Retinal pigment epithelial cell (primary cell): ENCODE measurements around the gene SPEM3.
"Not testable (repeated sequence)": the region's sequence is repeated elsewhere in the genome, so short reads cannot be mapped to it uniquely, and the experiment has no call there.

ENCODE experiments used
- DNase-seq: peaks from one replicate; pipeline ENCODE4 v3.0.0-alpha.2; 2010; ENCODE audit warnings: low read depth
- H3K4me3 ChIP-seq: 2 replicates; pipeline ENCODE4 v1.5.1; 2011; ENCODE audit warnings: mild to moderate bottlenecking, low read length, control low read depth, moderate library complexity
- TF ChIP-seq, protein P1 (sequence below): conservative IDR thresholded peaks from 2 replicates; pipeline ENCODE4 v1.5.1; 2011; ENCODE audit warnings: low read depth, low read length, control low read depth, inconsistent platforms

The SPEM3 gene

DNA sequence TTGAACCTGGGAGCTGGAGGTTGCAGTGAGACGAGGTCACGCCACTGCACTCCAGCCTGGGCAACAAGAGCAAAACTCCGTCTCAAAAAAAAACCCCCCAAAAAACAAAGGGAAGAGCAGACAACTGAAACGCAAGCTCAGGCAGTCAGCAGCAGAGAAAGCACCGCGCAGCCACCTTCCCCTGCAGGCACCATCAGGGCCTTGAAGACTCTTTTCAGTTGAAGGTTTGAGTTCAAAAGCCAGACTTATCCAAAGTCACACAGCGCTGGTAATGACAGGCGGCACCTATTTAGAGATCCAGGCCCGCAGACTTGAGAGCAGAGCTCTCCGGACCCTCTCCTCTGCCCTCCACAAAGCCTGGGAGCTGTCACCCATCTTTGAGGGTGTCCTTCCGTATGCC is 39.6 kb downstream of the SPEM3 start:
- no peak overlapping the region for H3K4me3 ChIP-seq
- TF ChIP-seq, protein P1, sequence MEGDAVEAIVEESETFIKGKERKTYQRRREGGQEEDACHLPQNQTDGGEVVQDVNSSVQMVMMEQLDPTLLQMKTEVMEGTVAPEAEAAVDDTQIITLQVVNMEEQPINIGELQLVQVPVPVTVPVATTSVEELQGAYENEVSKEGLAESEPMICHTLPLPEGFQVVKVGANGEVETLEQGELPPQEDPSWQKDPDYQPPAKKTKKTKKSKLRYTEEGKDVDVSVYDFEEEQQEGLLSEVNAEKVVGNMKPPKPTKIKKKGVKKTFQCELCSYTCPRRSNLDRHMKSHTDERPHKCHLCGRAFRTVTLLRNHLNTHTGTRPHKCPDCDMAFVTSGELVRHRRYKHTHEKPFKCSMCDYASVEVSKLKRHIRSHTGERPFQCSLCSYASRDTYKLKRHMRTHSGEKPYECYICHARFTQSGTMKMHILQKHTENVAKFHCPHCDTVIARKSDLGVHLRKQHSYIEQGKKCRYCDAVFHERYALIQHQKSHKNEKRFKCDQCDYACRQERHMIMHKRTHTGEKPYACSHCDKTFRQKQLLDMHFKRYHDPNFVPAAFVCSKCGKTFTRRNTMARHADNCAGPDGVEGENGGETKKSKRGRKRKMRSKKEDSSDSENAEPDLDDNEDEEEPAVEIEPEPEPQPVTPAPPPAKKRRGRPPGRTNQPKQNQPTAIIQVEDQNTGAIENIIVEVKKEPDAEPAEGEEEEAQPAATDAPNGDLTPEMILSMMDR, result no peak
- no peak for DNase-seq

DNA sequence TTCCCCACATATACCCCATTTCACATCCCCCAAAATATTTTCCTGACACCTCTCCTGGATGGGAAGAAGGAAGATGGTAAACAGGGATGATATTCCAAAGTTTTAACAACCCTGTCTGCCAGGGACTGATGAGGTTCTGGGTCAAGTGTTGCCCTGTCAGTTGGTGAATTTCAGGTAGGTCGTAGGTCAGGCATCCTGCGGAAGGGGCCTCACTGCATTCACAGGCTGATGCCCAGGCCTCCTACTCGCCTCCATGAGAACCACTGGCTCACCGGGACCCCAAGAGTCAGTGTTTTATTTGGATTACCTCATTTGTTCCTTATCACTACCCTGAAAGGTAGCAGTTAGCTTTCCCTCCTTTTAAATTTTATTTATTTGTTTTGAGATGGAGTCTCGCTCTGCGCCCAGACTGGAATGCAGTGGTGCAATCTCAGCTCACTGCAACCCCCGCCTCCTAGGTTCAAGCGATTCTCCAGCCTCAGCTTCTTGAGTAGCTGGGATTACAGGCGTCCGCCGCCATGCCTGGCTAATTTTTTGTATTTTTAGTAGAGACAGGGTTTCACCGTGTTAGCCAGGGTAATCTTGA is 40.2 kb downstream of the SPEM3 start:
- H3K4me3 ChIP-seq, result no peak overlapping the region
- TF ChIP-seq, protein P1, result no peak
- no peak for DNase-seq

DNA sequence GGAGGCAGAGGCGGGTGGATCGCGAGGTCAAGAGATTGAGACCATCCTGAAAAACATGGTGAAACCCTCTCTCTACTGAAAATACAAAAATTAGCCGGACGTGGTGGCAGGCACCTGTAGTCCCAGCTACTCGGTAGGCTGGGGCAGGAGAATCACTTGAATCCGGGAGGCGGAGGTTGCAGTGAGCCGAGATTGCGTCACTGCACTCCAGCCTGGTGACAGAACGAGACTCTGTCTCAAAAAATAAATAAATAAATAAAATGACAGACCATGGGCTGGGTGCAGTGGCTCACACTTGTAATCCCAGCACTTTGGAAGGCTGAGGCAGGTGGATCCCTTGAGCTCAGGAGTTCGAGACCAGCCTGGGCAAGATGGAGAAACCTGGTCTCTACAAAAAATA is 41.2 kb downstream of the SPEM3 start:
- not testable (repeated sequence) for DNase-seq, H3K4me3 ChIP-seq

DNA sequence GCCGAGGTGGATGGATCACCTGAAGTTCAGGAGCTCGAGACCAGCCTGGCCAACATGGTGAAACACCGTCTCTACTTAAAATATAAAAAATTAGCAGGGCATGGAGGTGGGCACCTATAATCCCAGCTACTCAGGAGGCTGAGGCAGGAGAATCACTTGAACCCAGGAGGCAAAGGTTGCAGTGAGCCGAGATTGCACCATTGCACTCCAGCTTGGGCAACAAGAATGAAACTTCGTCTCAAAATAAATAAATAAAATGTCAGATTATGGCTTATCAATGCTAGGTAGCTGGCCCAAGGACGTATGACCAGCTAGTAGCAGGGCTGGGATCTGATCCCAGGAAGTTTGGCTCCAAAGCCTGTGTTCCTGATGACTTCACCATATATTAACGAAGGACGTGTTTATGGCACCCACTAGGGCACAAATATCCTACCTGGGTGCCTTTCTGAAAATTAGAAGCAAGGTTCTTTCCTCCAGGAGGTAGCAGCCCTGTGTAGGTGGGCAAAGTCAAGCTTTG is 41.9 kb downstream of the SPEM3 start:
- H3K4me3 ChIP-seq, result not testable (repeated sequence)

DNA sequence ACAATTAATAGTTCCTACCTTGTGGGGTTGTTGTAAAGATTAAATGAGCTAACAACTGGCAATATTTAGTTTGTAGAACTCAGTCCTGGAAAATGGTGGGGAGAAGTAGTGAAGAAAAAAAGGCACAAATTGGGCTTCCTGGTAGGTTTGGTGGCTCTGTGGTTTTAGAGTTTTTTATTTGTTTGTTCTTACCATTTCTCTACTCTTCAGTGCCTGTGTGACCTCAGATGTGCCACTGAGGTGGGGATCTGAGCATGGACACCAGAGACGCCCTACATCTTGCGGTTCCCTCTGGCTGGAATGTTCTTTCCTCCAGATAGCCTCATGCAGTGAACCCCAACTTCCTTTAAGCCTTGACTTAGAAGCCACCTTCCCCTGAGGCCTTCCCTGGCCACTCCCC is 43.1 kb downstream of the SPEM3 start:
- H3K4me3 ChIP-seq, result no peak overlapping the region
- TF ChIP-seq, protein P1, result no peak
- DNase-seq, result no peak

More for the DNA sequence above, 41.9 kb downstream of the SPEM3 start:
- not testable (repeated sequence) for DNase-seq

DNA sequence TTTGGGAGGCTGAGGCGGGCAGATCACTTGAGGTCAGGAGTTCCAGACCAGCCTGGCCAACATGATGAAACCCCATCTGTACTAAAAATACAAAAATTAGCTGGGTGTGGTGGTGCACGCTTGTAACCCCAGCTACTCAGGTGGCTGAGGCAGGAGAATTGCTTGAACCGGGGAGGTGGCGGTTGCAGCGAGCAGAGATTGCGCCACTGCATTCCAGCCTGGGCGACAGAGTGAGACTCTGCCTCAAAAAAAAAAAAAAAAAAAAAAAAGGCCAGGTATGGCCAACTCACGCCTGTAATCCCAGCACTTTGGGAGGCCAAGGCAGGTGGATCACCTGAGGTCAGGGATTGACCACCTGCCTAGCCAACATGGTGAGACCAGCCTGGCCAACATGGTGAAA is 46.1 kb downstream of the SPEM3 start:
- H3K4me3 ChIP-seq, DNase-seq: not testable (repeated sequence)

DNA sequence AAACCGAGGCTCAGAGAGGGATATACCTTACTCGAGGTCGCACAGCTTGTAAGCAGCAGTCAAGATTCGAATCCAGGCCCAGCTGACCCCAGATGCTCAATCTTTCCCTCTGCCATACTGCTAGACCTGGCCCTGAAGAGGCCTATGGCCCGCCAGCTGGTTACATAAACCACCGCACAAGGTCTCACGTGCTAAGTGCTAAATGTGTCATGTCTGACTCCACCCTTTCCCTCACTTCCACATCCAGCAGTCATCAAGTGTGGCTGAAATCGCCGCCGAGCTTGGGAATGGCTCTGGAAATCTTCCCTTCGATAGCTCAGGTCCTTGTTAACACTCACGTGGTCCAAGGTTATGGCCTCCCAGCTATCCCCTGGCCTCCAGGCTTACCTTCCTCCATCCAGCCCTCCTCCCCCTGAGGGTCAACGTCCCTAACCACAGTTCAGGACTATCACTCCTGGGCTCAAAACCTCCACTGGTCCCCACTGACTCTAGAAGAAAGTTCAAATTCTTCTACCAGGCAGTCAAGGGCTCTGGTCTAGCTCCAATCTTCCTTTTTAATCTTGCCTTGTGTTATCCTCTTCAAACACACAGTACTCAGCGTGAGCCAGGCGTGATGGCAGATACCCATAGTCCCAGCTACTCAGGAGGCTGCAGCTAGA is 47.2 kb downstream of the SPEM3 start:
- no peak for DNase-seq

DNA sequence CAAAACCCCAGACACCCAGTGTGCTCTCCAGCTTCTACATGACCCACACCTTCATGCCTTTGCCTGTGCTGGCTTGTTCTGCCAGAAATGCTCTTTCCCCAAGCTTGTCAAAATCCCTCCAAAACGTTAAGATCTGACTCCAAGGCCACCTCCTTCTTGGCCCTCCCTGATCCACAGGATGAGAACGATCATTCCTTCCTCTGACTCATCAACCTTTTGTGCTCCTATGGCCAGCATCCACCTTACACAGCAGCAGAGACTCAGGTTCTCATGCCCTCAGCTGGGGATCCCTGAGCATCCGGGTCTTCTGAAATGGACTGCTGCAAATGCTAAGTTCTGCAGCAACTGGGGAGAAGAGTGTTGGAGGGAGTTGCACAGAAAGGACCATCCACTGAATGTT is 47.8 kb downstream of the SPEM3 start:
- TF ChIP-seq, protein P1, result no peak
- no peak overlapping the region for H3K4me3 ChIP-seq
- no peak for DNase-seq

More for the DNA sequence above, 47.2 kb downstream of the SPEM3 start:
- no peak overlapping the region for H3K4me3 ChIP-seq
- TF ChIP-seq, protein P1, result no peak
